ENCODE measurements around the gene USP3.

DNA sequence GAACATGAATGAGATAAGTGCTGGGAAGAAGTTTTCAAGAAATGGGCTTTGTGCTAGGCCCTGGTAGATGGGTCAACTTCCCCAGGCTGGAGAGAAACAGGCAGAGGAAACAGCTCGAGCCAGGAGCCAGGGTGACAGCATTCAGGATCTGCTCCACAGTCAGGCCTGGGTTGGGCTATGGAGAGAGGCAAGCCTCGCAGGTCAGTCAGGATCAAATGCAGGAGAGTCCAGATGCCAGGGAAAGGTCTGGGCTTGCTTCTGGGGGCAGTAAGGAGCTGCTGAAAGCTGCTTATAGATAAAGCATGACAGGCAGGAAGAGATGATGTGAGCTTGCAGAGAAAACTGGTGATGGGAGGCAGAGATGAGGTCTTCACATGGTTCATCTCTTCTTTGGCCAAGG, 11.0 kb upstream of the USP3 start:
- TF ChIP-seq CTCF (IDR thresholded peaks at IDR 0.05) (no peak), EZH2 (IDR thresholded peaks at IDR 0.05) (no peak)
